ENCODE results near the gene SRGN. TPM values are rescaled to one million over a fixed set of nuclear protein-coding genes. Genes with fewer than 3 reads are reported as not detected.

The SRGN gene
- total RNA-seq, 2 donors from 2014 or later: 52.7 to 55.7 TPM

- Histone ChIP-seq H3K9me3 (no peaks in the 10 kb centered on the region), H3K27ac (peak overlapping the region in 2 of 4 donors; percentile 32 to 64), H3K36me3 (replicated peaks in 1 of 2; ENCODE audit: insufficient read depth in 1 of 2, low read depth in 2 of 2) (no peaks in the 10 kb centered on the region), H3K4me3 (no peak overlapping the region), H3K27me3 (no peaks in the 10 kb centered on the region), H3K4me1 (peaks cover 12% of the 10 kb centered on the region)
- intact Hi-C loops (cut with DNase I): no loop called here
- TF ChIP-seq CTCF (IDR thresholded peaks at IDR 0.05): no peak
- TF ChIP-seq POLR2A (IDR thresholded peaks at IDR 0.05): no peak
- ATAC-seq (no peak), DNase-seq (no peak)
- WGBS, 2 donors: 0% methylated on average over 1 of the region's 1 CpG
Measured at GRCh38 chr10:69057951-69058297, 30.0 kb upstream of the SRGN start.

GRCh38 chr10:69060127-69060798, 27.6 kb upstream of the SRGN start:
- intact Hi-C loops (cut with DNase I): no loop called here
- no peak for DNase-seq
- ATAC-seq: no peak
- no peaks in the 10 kb centered on the region for H3K27me3 ChIP-seq
- no peak overlapping the region for H3K4me3 ChIP-seq
- no peaks in the 10 kb centered on the region for H3K9me3 ChIP-seq
- TF ChIP-seq CTCF (IDR thresholded peaks at IDR 0.05) (no peak), POLR2A (IDR thresholded peaks at IDR 0.05) (no peak)
- peak overlapping the region in 1 of 4 donors; percentile 85 for H3K27ac ChIP-seq
- 87 to 95% methylated on average over 8 of the region's 8 CpGs for WGBS, 2 donors
- H3K36me3 ChIP-seq (replicated peaks in 1 of 2; ENCODE audit: insufficient read depth in 1 of 2, low read depth in 2 of 2): no peaks in the 10 kb centered on the region
- H3K4me1 ChIP-seq: peaks cover 12% of the 10 kb centered on the region

- intact Hi-C loops (cut with DNase I): no loop called here
- TF ChIP-seq CTCF (IDR thresholded peaks at IDR 0.05) (no peak), POLR2A (IDR thresholded peaks at IDR 0.05) (peak in 2 of 3 donors; percentile 30 to 60)
- Histone ChIP-seq H3K27me3 (no peaks in the 10 kb centered on the region), H3K9me3 (no peaks in the 10 kb centered on the region), H3K4me1 (peaks cover 12% of the 10 kb centered on the region), H3K4me3 (no peak overlapping the region), H3K36me3 (replicated peaks in 1 of 2; ENCODE audit: insufficient read depth in 1 of 2, low read depth in 2 of 2) (no peaks in the 10 kb centered on the region), H3K27ac (peak overlapping the region; percentile 33 to 85 (median 70))
- DNase-seq (peak; percentile 26 to 78 (median 48)), ATAC-seq (peak; percentile 84)
- 13 to 14% methylated on average over 19 to 20 of the region's 20 CpGs for WGBS, 2 donors
Measured at GRCh38 chr10:69061305-69062161, 26.4 kb upstream of the SRGN start.

GRCh38 chr10:69062901-69063300, 25.0 kb upstream of the SRGN start:
- 81 to 87% methylated on average over 5 of the region's 5 CpGs for WGBS, 2 donors
- Histone ChIP-seq H3K4me3 (no peak overlapping the region), H3K36me3 (replicated peaks in 1 of 2; ENCODE audit: insufficient read depth in 1 of 2, low read depth in 2 of 2) (no peaks in the 10 kb centered on the region), H3K9me3 (no peaks in the 10 kb centered on the region), H3K27ac (peak overlapping the region in 1 of 4 donors; percentile 77), H3K4me1 (peaks cover 12% of the 10 kb centered on the region), H3K27me3 (no peaks in the 10 kb centered on the region)
- TF ChIP-seq CTCF (IDR thresholded peaks at IDR 0.05) (no peak), POLR2A (IDR thresholded peaks at IDR 0.05) (no peak)
- intact Hi-C loops (cut with DNase I): no loop called here
- ATAC-seq (no peak), DNase-seq (no peak)

All from body of pancreas (tissue), 4 donors.